HG02943 (cell line): ENCODE measurements around the gene KIF13A.
"Not testable (repeated sequence)": the region's sequence is repeated elsewhere in the genome, so short reads cannot be mapped to it uniquely, and the experiment has no call there.

Source experiments
- ATAC-seq: cut with Tn5 transposase; IDR thresholded peaks from one replicate; pipeline ENCODE4 v1.9.1; 2021; ENCODE audit warnings: mild to moderate bottlenecking, low read depth, moderate library complexity; ENCODE audit not compliant: unreplicated experiment

Gene KIF13A

DNA sequence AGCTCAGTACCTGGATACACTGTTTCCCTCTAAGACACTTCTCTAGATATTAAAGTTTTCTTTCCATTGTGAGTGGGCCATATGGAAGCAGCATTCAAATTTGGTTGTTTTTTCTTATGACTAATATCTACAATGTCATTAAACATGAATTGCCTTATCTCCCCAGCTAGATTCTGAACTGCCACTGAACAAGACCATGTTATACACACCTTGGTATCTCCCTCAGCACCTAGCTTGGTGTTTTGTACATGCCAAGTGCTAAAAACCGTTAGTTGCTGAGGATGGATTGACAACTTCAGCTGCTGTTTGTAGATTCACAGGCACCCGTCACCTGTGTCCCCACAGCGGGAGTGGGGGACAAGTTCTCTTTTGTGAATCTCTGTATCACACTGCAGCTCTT lies 131.1 kb downstream of the KIF13A start:
- ATAC-seq: no peak

DNA sequence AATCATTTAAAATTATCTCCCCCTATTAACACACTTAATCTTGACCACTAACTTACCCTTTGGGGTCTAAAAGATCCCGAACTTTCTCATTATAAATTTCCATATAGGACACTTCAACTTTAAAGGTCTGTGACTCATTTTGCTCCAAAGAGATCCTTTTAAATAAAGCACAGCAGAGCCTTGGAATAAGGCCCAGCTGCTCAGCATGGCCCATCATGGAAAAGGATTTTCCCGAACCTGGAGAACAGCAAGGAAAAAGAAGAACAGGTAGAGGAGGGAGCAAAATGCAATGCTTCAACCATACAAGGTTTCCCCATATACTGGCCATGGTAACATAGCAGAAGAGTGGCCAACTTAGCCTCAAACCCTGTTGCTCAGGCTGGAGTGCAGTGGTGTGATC lies 132.1 kb downstream of the KIF13A start:
- no peak for ATAC-seq

DNA sequence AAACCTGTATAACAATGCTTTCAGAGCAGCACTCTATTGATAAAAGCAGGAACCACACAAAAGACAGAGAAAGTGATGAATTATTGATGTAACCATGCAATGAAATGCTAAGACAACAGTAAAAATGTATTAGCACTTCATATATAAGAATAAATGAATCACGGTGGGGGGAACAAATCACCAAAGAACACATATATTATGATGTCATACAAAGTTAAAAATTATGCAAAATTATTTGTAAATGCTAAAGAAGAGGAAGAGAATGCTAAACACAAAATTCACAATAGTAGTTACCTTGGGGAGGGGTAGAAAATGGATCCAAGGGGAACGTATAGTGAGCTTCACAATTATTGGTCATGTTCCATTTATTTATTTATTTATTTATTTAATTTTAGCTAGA lies 133.9 kb downstream of the KIF13A start:
- ATAC-seq: no peak

DNA sequence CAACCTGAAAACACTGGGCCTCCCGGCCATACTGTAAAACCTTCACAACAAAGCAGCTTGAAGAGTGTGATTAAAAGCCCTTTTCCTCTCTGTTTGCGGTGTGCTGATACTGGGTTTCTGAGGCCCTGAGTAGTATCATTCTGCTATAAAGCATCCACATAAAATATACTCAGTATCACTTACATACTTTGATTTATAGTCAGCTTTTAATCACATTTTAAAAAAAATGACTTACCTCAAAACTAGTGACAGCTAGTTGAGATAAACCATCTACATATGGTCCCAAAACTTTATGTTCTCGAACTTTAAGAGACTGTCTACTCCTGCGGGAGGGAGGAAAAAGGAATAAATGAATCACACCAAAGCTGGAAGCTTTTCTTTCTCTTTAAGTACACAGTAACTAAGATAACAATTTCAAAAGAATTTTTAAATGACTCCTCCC lies 135.7 kb downstream of the KIF13A start:
- ATAC-seq: no peak

DNA sequence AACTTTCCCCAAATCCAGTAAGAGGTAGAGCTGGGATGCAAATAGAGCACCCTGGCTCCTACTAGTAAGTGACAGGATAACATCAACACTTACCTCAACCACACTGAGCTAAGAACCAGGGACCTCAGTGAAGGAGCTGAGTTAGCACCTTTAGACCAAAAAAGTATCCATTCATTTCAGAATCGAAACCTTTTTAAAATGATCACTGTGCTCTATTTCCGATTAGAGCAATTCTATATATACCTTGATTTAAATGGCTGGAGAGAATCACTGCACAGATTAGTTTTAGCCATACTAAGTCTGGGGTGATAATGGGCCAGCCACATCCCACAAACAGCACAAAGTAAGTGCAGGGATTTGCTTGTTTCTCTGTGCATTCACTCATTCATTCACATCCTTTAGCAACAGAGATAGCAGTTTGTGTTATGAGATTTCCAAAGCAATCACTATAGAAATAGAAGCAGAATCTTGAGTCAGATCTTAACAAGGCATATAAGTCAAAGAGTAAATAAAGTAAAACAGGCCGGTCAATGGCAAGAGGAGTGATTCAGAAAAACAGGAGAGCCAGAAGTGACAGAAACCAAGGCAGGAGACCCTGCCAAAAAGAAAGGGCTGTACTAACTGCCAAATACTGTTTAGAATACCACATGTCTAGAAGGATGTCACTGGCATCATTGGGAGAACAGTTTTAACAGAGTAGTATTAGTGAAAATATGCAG lies 136.3 kb downstream of the KIF13A start:
- ATAC-seq: no peak

DNA sequence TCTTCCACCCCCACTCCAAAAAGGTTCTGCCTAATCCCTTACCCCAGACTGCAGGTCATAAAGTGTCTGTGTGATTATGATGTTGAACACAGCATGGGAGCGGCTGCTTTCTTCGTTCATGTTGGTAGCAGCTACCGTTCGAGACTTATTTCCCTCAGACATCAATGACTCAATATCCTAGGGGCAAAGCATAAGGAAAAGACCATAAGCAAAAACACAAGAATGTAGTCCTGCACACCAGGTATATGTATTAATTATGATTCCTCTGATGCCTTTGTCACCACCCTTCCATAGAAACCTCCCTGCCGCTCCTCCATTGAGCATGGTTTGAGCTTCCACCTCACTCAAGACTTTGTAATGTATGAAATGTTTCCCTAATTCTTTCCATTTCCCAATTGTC lies 137.2 kb downstream of the KIF13A start:
- ATAC-seq: no peak

DNA sequence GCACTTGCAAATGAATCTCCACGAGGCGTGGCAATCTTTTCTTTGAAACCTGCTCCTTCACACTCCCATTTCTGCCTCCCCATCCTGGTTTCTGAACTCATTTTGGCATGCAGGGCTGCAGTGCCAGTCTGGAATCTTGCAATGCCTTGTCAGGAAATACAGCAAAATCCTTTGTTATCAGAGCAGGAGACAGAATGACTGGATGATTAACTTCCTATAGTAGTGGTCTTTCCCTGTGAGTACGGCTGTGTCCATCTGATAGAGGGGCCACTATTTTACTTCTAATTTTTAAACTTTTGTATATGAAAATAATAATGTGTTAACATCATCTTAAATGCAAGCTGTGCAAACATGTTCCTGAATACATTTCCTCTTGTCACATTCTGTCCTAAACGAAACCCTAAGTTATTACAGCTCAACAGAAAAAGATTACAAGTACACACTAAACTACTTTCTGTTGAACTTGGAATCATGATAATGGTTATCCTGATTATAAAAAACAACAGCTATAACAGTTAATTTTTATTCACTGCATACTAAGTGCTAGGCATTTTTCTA lies 140.2 kb downstream of the KIF13A start:
- ATAC-seq: no peak

DNA sequence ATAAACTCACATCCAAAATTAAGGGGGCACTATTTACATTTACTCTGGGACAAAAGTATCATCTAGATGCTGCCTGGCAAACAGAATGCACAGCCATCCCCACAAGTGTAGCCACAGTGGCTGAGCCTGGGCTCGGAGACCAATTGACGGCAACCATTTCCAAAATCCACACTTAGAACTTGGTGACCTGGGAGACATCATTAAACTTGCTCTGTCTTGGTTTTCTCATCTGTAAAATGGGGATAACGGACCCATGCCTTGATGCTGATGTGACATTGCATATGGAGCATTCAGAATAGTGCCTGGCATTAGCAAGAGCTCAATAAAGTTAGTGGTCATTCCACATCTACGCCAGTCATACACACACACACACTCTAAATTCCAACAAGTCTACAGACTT lies 140.7 kb downstream of the KIF13A start:
- no peak for ATAC-seq

DNA sequence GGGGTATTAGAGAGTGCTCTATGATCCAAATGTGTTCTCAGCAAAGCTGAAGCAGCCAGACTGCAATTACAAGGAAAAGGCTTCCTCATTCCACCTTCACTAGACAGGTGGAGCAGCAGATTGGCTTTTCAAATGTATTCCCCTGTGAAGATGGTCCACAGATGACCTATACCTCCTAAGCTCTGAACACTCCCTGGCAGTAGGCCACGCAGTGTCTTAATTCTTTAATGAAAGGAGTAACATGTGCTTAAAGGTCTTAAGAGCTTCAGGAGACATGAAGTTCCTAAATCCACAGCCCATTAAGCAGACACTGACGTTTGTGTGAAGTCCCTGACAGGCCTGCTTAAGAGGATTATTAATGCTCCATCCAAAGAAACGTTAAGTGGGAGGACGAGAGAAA lies 141.8 kb downstream of the KIF13A start:
- ATAC-seq: no peak

DNA sequence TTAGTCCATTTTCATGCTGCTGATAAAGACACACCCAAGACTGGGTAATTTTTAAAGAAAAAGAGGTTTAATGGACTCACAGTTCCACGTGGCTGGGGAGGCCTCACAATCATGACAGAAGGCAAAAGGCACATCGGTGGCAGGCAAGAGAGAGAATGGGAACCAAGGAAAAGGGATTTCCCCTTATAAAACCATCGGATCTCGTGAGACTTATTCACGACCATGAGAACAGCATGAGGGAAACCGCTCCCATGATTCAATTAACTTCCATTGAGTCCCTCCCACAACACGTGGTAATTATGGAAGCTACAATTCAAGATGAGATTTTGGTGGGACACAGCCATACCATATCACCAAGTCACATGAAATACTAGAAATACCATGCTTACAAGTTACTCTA lies 142.5 kb downstream of the KIF13A start:
- not testable (repeated sequence) for ATAC-seq

DNA sequence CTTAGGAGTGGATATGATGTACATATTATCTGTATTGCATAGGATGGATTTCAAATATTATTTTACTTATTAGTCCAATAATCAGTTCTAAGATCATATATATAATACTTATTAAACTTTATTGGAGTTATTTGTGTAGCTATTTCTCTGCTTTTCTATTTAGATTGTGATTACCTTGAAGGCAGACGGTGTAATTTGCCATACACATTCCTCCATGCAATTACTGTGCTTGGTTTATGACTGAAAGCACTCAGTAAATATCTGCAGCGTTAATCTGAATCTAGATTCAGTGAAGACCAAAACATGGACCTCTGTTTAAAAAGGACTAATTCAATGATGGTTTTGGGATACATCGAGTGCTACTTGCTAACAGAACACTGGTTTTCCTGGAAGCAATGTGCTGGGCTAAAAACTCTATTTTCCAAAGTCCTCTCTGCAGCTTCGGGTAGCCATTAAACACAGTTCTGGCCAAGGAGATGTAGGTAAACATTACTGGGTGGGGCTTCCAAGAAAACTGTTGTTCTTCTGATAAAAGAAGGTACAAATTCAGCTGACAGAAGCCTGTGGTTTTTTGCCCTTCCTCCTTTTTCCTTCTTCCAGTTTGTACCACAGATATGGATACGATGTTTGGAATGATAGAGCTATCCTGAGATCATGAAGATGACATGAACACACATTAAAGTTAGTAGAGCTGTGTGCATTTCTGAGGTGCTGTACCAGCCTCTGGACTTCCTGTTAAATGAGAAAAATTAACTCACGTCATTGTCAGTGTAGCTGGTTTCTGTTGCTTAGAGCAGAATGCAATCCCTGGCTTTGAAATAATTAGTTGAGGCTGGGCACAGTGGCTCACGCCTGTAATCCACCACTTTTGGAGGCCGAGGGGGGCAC lies 144.3 kb downstream of the KIF13A start:
- no peak for ATAC-seq

DNA sequence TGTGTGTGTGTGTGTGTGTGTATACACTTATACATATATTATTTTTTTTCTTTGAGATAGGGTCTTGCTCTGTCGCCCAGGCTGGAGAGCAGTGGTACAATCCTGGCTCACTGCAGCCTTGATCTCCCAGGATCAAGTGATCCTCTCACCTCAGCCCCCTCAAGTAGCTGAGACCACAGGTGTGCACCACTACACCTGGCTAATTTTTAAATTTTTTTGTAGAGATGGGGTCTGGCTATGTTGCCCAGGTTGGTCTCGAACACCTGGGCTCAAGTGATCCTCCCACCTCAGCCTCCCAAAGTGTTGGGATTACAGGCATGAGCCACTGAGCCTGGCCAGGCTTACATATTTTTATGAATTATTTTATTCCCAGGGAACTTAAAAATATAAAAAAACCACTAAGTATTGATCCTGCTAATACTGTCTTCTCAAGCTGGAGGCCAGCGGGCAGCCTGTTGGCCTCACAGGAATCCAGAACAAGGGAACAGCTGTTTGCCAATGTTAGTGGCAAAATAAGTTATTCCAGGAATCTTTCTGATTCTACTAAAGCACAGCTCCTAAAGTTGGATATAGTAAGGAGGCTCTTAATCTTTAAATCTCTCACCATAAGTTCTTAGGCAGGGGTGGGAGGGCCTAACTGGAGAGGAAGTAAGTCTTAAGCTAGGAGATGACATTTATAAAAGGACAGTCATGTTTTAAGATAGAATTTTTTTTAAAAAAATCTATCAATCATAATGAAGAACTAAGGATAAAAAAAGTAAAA lies 145.2 kb downstream of the KIF13A start:
- no peak for ATAC-seq

DNA sequence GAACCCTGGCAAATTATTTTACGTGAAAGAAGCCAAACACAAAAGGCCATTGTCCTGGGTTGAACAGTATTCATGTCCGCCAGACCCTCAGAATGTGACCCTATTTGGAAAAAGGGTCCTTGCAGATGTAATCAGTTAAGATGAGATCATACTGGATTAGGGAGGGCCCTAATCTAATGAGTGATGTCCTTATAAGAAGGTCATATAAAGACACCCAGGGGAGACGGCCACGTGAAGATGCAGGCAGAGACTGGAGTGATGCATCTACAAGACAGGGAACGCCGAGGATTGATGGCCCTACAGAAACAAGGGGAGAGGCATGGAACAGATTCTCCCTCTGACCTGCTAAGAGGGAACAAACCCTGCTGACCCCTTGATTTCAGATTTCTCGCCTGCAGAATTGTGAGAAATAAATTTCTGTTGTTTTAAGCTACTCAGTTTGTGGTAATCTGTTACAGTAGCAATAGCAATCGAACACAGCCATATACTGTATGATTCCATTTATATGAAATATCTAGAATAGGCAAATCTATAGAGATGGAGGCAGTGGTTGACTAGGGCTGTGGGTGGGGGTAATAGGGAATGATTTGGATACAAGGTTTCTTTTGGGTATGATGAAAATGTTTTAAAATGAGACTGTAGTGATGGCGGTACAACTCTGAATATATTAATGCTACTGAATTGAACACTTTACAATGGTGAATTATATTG lies 147.8 kb downstream of the KIF13A start:
- ATAC-seq: no peak

DNA sequence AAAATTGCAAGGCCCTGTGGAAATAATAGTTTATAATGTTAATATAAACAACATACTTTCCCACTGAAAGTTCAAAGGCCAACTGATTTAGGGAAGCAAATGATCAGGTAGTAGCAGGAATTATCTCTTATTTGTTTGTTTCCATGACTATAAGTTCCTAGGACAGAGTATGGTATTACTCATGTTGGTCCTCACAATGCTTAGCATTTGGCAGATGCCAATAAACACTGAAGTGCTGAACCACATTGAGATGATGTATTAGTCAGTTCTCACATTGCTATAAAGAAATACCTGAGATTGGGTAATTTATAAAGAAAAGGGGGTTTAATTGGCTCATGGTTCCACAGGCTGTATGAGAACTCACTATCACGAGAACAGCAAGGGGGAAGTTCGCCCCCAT lies 151.1 kb downstream of the KIF13A start:
- no peak for ATAC-seq

DNA sequence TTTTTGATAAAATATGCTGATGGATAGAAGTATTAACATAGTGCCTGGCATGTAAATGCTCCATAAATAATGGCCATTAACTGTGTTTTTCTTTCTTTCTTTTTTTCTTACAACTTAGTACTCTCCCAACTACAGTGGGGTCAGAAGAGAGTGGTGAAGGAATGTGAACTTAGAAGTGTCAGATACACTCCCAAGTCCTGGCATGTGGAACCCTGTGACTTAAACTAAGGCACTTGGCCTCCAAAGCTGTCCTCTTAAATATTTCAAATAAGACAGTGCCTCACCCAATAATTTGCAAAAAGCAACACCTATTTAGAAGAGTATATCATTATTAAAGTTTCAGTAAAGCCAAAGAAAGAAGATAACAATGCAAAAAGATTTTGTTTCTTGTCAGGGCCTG lies 151.7 kb downstream of the KIF13A start:
- no peak for ATAC-seq

DNA sequence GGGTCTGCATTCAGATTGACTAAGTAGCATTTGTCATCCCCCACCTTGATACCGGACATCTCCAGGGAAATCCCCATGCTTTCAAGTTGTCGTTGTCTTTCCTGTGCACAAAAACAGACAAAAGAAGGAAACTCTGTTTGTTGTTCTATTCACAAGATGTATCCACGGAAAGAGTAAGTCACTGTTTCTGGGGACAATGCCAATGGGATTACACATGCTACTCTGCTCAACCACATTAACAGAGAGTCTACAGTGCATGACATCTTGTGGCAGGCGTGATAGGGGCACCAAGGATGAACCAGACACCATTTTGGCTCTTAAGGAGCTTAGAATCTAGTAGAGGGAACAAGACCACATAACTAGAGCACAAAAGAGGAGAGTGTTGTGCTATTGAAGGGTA lies 156.3 kb downstream of the KIF13A start:
- no peak for ATAC-seq

DNA sequence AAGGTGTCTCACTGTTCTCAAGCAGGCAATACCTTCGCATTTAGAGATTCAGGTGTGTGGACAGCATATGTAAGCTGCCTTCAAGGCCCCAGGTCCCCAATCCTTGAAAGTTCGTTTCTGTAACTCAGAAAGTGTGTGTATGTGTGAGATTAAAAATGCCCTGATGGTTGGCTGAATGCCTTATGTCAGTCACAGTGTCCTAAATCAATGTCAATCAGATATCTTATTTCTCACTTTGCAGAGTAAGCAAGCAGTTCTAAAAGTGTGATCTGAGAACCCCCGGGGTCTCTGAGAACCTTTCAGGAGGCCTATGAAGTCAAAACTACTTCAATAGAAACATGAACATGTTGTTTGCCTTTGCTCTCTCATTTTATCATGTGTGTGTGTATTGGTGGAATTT lies 157.5 kb downstream of the KIF13A start:
- no peak for ATAC-seq

DNA sequence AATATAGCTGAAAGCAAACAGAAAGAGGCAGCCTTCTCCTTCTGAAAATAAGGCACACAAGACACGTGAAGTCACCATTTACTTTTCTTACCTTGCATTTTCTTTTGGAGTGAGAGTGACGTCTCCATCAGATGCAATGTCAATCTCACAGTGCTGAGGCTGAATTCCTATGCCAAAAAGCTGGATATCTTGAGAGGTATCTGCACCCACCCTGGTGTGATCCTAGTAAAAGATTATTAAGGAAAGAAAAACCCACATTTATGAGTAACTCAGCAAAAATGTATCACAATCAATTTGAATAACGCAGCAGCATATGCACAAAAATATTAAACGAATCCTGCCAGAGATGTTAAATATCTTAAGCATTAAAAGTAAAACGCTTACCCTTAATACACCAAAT lies 159.3 kb downstream of the KIF13A start:
- no peak for ATAC-seq

DNA sequence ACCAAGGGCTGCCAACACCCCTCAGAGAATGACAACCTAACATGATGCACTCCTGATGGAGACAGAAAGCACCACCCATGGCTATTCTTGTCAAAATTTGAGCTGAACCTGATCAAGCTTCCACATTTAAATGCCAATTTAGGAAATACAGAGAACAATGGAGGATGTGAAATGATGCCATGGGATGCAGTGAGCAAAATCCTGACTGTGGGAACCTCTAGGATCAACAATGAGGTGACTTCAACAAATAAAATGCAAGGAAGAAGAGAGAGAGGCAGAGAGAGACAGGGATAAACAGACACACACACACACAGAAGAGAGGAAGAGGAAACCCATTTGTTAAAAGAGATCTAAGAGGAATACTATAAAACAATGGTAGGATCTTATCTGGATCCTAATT lies 161.1 kb downstream of the KIF13A start:
- ATAC-seq: no peak

DNA sequence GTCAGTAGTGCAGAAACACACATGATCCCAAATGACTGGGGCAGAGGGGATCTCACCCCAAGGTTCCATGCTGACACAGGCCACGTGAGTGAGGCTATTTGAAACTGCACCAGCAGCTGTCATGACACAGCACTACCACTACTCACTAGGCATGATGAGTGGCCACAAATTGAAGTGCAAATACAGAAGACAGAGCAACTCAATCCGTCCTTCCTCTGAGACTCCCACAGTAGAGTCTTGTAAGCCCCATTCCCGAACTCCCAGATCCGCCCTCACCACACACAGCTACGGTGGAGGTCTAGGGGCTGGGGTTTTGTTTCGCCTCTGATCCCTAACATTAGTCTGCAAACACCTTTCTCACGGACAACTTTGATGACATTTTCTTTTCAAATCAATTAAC lies 167.4 kb downstream of the KIF13A start:
- ATAC-seq: no peak
